NAMALWA (cell line): ENCODE data around the gene GP9.
A peak's percentile ranks its signal among the peaks of the same experiment; 100 is the strongest.

Experiments
- DNase-seq: peaks from one replicate; pipeline ENCODE4 v3.0.0-alpha.2; 2015; ENCODE audit warnings: low spot score

GP9 gene

GRCh38 chr3:129028866-129029265, 31.7 kb upstream of the GP9 start:
- no peak for DNase-seq

DNA sequence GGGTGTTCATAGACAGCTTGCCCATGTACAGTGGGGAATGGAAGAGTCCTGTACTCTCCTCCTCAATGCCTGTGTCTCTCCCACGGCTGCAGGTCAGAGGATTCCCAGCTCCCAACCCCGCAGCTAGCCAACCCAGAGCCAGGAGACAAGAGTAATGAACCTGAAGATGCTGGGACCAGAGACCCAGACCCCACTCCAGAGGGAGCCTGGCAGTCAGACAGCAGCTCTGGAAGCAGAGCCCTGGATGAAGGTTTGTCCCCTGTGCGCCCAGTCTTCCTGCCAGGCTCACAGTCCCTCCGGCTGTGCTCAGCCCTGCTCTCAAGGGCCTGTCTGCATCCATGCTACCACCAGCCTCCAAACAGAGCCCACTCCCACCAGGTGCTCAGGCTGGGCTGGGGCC, 30.0 kb upstream of the GP9 start:
- no peak for DNase-seq

GRCh38 chr3:129031476-129032215, 28.9 kb upstream of the GP9 start:
- no peak for DNase-seq

DNA sequence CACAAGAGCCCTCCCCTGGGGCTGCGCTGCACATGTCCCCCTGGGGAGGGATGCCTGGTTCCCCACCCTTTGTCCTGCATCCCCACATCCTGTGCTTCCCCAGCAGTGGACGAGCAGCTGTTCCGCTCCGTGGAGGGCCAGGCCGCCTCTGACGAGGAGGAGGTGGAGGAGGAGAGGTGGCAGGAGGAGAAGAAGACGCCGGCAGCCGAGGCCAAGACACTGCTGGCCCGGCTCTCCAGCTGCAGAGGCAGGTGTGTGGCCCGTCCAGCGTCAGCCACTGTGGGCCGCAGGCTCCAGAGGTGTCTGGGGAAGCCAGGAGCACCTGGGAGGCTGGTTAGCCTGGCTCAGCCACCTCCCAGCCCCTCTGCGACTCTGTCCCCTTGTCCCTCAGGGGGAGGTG, 27.9 kb upstream of the GP9 start:
- DNase-seq, result no peak

DNA sequence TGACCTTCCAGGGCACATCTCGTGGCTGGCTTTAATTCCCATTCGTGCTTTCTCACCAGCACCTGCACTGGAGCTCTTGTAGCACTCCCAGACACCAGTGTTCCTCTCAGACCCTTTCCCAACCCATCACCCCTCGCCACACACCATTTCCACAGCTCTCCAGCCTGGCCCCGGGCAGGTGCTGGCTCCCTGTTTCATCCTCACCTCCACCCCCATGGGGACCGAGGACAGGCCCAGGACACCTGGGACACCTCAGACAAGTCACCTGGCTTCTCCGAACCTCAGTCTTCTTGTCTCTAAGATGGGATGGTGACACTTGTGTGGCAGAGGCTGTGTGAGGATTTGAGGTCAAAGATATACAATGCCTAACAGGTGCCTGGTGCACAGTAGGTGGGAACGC, 27.4 kb upstream of the GP9 start:
- DNase-seq, result no peak

GRCh38 chr3:129033633-129034321, 26.8 kb upstream of the GP9 start:
- no peak for DNase-seq

DNA sequence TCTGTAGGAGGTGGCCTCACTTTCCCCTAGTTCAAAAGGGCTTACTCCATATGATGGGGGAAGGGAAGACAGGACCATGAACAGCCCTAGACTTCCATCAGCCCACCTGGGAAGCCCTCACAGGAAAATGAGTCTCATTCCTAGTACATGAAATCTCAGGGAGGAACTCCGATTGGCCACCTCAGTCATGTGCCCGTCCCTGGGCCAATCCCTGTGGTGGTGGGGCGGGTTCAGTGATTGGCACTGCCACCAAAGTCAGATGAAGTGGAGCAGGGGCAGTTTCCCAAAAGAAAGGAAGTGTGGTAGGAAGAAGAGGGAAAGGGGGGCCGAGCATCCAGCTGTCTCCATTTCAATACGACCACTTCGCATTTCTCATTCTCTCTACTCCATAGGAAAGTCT, 25.9 kb upstream of the GP9 start:
- peak; percentile 27 for DNase-seq

DNA sequence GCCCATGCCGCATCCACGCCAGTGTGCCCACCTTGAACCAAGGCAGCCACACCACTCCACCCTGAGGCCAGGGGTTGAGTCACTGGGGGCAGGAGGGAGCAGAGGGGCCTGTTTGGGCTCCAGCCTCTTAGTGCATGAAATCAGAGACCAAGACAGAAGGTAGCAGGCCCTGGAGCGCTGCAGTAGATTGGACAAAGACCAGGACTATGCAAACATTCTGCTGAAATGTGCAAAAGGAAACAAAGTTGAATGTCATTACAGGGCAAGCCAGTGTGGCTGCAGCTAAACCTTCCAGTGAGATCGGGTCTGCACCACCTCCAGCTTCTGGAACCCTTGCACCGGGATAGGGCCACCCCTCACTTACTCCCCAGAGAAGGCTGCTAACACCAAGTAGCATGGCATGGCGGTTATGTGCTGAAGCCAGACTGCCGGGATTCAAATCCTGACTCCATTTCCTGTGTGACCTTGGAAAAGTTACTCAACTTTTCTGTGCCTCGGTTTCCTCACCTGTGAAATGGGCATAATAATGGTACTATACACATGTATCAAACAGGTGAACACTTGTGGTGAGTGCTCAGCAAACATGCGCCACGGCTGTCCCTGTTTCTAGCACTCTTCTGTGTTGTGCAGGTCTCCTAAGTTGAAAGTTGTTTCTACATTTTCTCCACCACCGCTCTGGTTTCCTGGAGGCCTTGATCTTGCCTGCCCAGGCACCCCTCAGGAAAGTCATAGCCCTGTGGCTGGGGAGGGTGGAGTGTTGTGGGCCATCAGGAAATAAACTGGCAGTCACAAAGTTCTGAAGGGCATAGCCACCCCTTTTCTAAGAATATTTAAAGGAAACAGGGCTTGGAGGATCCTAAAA, 25.0 kb upstream of the GP9 start:
- no peak for DNase-seq

- DNase-seq, result no peak
These were observed 24.1 kb upstream of the GP9 start for GRCh38 chr3:129036222-129037092.

GRCh38 chr3:129037093-129037419, 23.5 kb upstream of the GP9 start:
- no peak for DNase-seq

DNA sequence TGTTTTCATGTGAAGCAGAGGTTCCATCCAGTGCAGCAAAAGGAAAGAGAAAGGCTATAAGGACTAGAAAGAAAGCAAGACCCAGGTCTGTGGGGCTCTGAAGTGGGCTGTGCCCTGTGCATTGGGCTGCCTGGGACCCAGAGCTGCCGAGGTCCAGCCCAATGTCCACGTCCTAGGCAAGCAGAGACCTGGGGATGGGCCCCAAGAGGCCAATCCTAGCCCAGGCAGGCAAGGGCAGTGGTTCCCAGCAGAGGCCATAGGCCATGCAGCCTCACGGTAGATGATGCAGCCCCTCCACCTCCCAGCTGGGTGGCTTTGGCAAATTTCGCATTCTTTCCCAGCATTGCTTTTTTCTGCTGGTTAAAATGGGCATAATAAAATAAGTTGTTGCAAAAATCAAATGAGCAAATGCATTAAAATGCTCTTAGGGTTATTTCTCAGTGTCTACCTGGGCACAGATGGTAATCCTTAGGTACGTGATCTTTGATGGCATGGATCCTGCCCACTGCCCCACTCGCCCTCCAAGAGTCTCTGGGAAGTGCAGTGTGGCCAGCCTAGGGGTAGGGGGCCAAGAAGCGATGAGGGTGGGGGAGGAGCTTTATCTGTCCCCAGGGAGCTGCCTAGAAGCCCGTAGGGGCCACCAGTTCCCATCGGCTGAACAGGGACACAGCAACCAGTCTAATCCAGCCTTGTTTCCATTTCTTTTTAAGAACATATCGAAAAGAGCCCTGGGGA, 22.3 kb upstream of the GP9 start:
- no peak for DNase-seq

DNA sequence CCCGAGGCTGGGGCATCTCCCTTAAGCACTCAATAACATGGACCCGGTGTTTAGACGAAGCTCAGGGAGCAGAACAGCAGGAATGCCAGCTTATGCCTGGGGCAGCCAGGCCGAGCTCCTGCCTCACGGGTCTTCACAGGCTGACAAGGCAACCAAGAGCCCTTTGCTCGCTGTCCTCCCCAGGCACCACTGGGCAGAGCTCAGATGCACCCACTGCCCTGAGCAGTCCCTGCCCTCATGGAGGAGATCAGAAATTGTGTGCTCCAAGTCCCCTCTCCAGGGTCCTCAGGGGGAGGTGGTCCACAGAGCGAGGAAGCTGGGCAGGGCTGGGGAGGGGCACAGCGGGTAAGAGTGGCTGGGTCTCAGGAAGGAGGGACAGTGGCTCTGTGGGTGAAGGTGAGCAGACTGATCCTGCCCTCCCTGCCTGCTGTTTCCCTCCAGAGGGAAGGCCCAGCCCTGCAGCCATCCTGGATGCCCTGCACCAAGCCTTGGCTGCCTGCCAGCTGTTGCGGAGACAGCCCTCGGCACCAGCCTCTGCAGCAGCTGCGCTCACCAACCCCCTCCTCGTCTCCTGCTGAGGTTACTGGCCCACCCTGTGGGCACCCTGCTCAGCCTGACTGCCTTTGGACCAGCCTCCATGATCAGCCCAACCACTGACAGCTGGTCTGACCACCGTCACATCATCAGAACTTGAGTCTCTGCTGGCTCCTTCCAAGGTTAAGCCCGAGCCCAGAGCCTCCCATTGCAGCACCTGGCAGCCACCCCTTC, 21.1 kb upstream of the GP9 start:
- DNase-seq, result peak; percentile 50

DNA sequence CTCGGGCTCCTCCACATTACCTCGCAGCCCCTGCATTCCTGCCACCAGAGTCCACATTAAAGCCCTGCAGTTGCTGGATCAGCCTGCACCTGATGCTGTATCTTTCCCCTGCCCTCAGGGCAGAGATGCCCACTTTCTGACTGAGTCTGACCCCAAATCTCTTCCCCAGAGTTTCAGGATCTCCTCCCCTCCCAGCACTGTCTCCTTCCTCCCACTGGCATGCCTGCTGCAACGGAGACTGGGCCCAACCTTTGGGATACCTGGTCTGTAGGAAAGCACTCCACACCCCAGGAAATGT, 20.6 kb upstream of the GP9 start:
- no peak for DNase-seq

GRCh38 chr3:129040579-129041300, 19.8 kb upstream of the GP9 start:
- no peak for DNase-seq

GRCh38 chr3:129045675-129046036, 14.9 kb upstream of the GP9 start:
- no peak for DNase-seq

- DNase-seq, result no peak
These were observed 14.4 kb upstream of the GP9 start for GRCh38 chr3:129046037-129046731.

GRCh38 chr3:129046732-129047552, 13.6 kb upstream of the GP9 start:
- no peak for DNase-seq

GRCh38 chr3:129047553-129047839, 13.1 kb upstream of the GP9 start:
- DNase-seq, result no peak
